Esophagus squamous epithelium (tissue), 4 donors: ENCODE results near the gene PEDS1.

Experiments
- POLR2A ChIP-seq, 4 donors: fragments of 450-650 bp; IDR thresholded peaks; one replicate each; pipeline ENCODE4 v1.6.1; 2017; ENCODE audit warnings: antibody characterized with exemption in 4 of 4, mild to moderate bottlenecking in 4 of 4, moderate library complexity in 3 of 4
- TF ChIP-seq, protein P1 (sequence below), 6 experiments: fragments of 450-650 bp in 4 of 6; fragments of 200-600 bp in 2 of 6; sonication (generic) in 2 of 6; IDR thresholded peaks; one replicate each; pipeline ENCODE4 v1.5.1; 2016 to 2019; ENCODE audit warnings: antibody characterized with exemption in 6 of 6, mild to moderate bottlenecking in 4 of 6, moderate library complexity in 4 of 6

DNA sequence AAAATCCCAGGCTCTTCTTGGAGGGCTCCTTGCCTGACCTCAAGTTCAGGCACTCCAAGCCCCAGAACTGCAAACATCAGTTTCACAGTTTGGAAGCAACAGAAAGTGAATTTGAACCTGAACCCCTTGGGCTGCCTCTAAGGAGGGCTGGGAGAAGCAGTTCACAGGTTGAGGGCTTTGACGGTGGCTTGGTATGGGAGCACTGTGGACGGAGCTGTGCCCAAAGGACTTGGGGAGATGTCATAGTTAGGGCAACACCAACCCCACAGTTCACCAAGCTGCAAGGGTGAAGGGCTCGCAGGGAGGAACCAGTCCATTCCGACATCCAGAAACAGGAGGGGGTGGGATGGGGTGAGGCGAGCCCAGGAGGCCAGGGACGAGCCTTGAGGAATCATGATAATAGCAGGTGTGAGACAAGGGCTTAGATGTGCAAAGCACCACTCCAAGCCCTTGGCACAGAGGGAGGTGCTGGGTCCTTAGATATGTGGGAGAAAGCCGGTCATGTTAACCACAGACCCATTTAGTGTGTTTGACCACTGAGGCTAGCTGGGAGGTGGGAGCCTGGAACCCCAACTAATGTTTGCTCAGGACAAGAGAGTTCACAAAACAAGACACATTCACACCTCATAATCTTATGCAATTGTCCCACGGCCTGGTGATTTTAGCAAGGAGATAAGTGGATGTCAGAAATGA, 41.5 kb upstream of the PEDS1 start:
- TF ChIP-seq, protein P1, sequence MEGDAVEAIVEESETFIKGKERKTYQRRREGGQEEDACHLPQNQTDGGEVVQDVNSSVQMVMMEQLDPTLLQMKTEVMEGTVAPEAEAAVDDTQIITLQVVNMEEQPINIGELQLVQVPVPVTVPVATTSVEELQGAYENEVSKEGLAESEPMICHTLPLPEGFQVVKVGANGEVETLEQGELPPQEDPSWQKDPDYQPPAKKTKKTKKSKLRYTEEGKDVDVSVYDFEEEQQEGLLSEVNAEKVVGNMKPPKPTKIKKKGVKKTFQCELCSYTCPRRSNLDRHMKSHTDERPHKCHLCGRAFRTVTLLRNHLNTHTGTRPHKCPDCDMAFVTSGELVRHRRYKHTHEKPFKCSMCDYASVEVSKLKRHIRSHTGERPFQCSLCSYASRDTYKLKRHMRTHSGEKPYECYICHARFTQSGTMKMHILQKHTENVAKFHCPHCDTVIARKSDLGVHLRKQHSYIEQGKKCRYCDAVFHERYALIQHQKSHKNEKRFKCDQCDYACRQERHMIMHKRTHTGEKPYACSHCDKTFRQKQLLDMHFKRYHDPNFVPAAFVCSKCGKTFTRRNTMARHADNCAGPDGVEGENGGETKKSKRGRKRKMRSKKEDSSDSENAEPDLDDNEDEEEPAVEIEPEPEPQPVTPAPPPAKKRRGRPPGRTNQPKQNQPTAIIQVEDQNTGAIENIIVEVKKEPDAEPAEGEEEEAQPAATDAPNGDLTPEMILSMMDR (IDR thresholded peaks at IDR 0.05) = no peak
- TF ChIP-seq POLR2A (IDR thresholded peaks at IDR 0.05) = no peak
